ENCODE data around the gene IFT88. TPM values are rescaled to one million over a fixed set of nuclear protein-coding genes. Genes with fewer than 3 reads are reported as not detected.

Gene IFT88
- total and polyA plus RNA-seq, 2 donors (not counting 1 experiment from before 2014, with no cell fraction given) = 9.3 to 17.5 TPM

GRCh38 chr13:20582026-20582425 lies 15.1 kb downstream of the IFT88 start:
- no peak for DNase-seq (ENCODE audit: low read depth in 2 of 2)
- H3K36me3 ChIP-seq (ENCODE audit: control insufficient read depth, insufficient read depth, low read length) = no peaks in the 10 kb centered on the region
- TF ChIP-seq CTCF (conservative IDR thresholded peaks at IDR 0.05 in 1 of 2, IDR thresholded peaks at IDR 0.05 in 1 of 2; ENCODE audit: low read depth in 1 of 2, low read length in 2 of 2) (no peak), EZH2 (IDR thresholded peaks at IDR 0.05; ENCODE audit: low read length, missing control alignments) (no peak)

GRCh38 chr13:20583803-20584293 lies 16.9 kb downstream of the IFT88 start:
- Histone ChIP-seq H3K4me1 (ENCODE audit: control insufficient read depth, extremely low read depth, insufficient read depth, low read length) (no peaks in the 10 kb centered on the region), H3K27ac (ENCODE audit: insufficient read depth, low read length) (no peak overlapping the region), H4K20me1 (ENCODE audit: control insufficient read depth, extremely low read depth, insufficient read depth, low read length) (no peaks in the 10 kb centered on the region), H3K27me3 (ENCODE audit: control insufficient read depth, insufficient read depth, low read length) (no peaks in the 10 kb centered on the region), H3K79me2 (ENCODE audit: control insufficient read depth, insufficient read depth, low read length) (no peaks in the 10 kb centered on the region), H2AFZ (ENCODE audit: low read length) (no peak overlapping the region), H3K9me3 (ENCODE audit: control insufficient read depth, insufficient read depth, low read depth, low read length) (no peaks in the 10 kb centered on the region), H3K4me3 (replicated peaks in 1 of 4; ENCODE audit: control extremely low read depth in 1 of 4, insufficient read depth in 1 of 4, low read depth in 3 of 4, low read length in 4 of 4) (no peak overlapping the region), H3K36me3 (ENCODE audit: control insufficient read depth, insufficient read depth, low read length) (no peaks in the 10 kb centered on the region), H3K9ac (ENCODE audit: insufficient read depth, low read length) (no peak overlapping the region), H3K4me2 (ENCODE audit: extremely low read depth, insufficient read depth, low read length) (no peak overlapping the region)
- no peak for DNase-seq (ENCODE audit: low read depth in 2 of 2)
- no peak for TF ChIP-seq EZH2 (IDR thresholded peaks at IDR 0.05; ENCODE audit: low read length, missing control alignments)

More at GRCh38 chr13:20582026-20582425, 15.1 kb downstream of the IFT88 start:
- no peak overlapping the region for H3K4me2 ChIP-seq (ENCODE audit: extremely low read depth, insufficient read depth, low read length)
- H3K9me3 ChIP-seq (ENCODE audit: control insufficient read depth, insufficient read depth, low read depth, low read length) = no peaks in the 10 kb centered on the region
- no peak overlapping the region for H3K27ac ChIP-seq (ENCODE audit: insufficient read depth, low read length)
- no peak overlapping the region for H3K9ac ChIP-seq (ENCODE audit: insufficient read depth, low read length)
- H3K27me3 ChIP-seq (ENCODE audit: control insufficient read depth, insufficient read depth, low read length) = no peaks in the 10 kb centered on the region
- H3K79me2 ChIP-seq (ENCODE audit: control insufficient read depth, insufficient read depth, low read length) = no peaks in the 10 kb centered on the region
- H3K4me3 ChIP-seq (replicated peaks in 1 of 4; ENCODE audit: control extremely low read depth in 1 of 4, insufficient read depth in 1 of 4, low read depth in 3 of 4, low read length in 4 of 4) = no peak overlapping the region
- H2AFZ ChIP-seq (ENCODE audit: low read length) = no peak overlapping the region
- no peaks in the 10 kb centered on the region for H4K20me1 ChIP-seq (ENCODE audit: control insufficient read depth, extremely low read depth, insufficient read depth, low read length)
- H3K4me1 ChIP-seq (ENCODE audit: control insufficient read depth, extremely low read depth, insufficient read depth, low read length) = no peaks in the 10 kb centered on the region

- DNase-seq (ENCODE audit: low read depth in 2 of 2) = no peak
- H3K27me3 ChIP-seq (ENCODE audit: control insufficient read depth, insufficient read depth, low read length) = no peaks in the 10 kb centered on the region
- no peaks in the 10 kb centered on the region for H3K4me1 ChIP-seq (ENCODE audit: control insufficient read depth, extremely low read depth, insufficient read depth, low read length)
- no peaks in the 10 kb centered on the region for H3K9me3 ChIP-seq (ENCODE audit: control insufficient read depth, insufficient read depth, low read depth, low read length)
- no peak overlapping the region for H2AFZ ChIP-seq (ENCODE audit: low read length)
- H3K36me3 ChIP-seq (ENCODE audit: control insufficient read depth, insufficient read depth, low read length) = no peaks in the 10 kb centered on the region
- no peak overlapping the region for H3K4me2 ChIP-seq (ENCODE audit: extremely low read depth, insufficient read depth, low read length)
- H4K20me1 ChIP-seq (ENCODE audit: control insufficient read depth, extremely low read depth, insufficient read depth, low read length) = no peaks in the 10 kb centered on the region
- H3K9ac ChIP-seq (ENCODE audit: insufficient read depth, low read length) = no peak overlapping the region
- H3K27ac ChIP-seq (ENCODE audit: insufficient read depth, low read length) = no peak overlapping the region
- no peak overlapping the region for H3K4me3 ChIP-seq (replicated peaks in 1 of 4; ENCODE audit: control extremely low read depth in 1 of 4, insufficient read depth in 1 of 4, low read depth in 3 of 4, low read length in 4 of 4)
- H3K79me2 ChIP-seq (ENCODE audit: control insufficient read depth, insufficient read depth, low read length) = no peaks in the 10 kb centered on the region
- TF ChIP-seq CTCF (conservative IDR thresholded peaks at IDR 0.05 in 1 of 2, IDR thresholded peaks at IDR 0.05 in 1 of 2; ENCODE audit: low read depth in 1 of 2, low read length in 2 of 2) = no peak
- TF ChIP-seq EZH2 (IDR thresholded peaks at IDR 0.05; ENCODE audit: low read length, missing control alignments) = no peak
These were observed 18.4 kb downstream of the IFT88 start for GRCh38 chr13:20585371-20585770.

Data from fibroblast of lung (primary cell).